Astrocyte (in vitro differentiated cells and primary cell): ENCODE results near the gene LYRM4.

ENCODE experiments used
- EZH2 ChIP-seq: IDR thresholded peaks from 2 replicates; pipeline ENCODE4 v1.6.1; 2012; ENCODE audit warnings: mild to moderate bottlenecking, low read length, inconsistent platforms; ENCODE audit not compliant: insufficient read depth
- TF ChIP-seq, protein P1 (sequence below): IDR thresholded peaks from 2 replicates; pipeline ENCODE4 v1.5.1; 2011; ENCODE audit warnings: low read depth, mild to moderate bottlenecking, inconsistent platforms, low read length, moderate library complexity; ENCODE audit not compliant: insufficient read depth

- no peak for TF ChIP-seq EZH2
- TF ChIP-seq, protein P1, sequence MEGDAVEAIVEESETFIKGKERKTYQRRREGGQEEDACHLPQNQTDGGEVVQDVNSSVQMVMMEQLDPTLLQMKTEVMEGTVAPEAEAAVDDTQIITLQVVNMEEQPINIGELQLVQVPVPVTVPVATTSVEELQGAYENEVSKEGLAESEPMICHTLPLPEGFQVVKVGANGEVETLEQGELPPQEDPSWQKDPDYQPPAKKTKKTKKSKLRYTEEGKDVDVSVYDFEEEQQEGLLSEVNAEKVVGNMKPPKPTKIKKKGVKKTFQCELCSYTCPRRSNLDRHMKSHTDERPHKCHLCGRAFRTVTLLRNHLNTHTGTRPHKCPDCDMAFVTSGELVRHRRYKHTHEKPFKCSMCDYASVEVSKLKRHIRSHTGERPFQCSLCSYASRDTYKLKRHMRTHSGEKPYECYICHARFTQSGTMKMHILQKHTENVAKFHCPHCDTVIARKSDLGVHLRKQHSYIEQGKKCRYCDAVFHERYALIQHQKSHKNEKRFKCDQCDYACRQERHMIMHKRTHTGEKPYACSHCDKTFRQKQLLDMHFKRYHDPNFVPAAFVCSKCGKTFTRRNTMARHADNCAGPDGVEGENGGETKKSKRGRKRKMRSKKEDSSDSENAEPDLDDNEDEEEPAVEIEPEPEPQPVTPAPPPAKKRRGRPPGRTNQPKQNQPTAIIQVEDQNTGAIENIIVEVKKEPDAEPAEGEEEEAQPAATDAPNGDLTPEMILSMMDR: no peak
These were observed 178.8 kb downstream of the LYRM4 start for GRCh38 chr6:5081955-5082354.
